ENCODE data around the gene KCNA10. TPM values are rescaled to one million over a fixed set of nuclear protein-coding genes. Genes with fewer than 3 reads are reported as not detected.

The KCNA10 gene
- total RNA-seq, 4 donors from 2014 or later = not detected

- 54 to 90% methylated on average over 2 to 11 of the region's 14 CpGs for WGBS, 2 donors (ENCODE audit: low coverage in 1 of 2)
- in situ Hi-C loops (cut with MboI; ENCODE audit: low pct_ligation_motif_present in 1 of 4, low pct_unique_long_range_greater_than_20kb in 1 of 4, low sequenced_read_pairs in 3 of 4) = no loop called here
These were observed 10.7 kb downstream of the KCNA10 start for GRCh38 chr1:110508028-110508940.

GRCh38 chr1:110506541-110506940 lies 12.4 kb downstream of the KCNA10 start:
- H3K4me3 ChIP-seq = no peak overlapping the region
- no peak for DNase-seq
- 76% methylated on average over 4 of the region's 4 CpGs; no CpG with 5 or more reads in 1 of the 2 donors for WGBS, 2 donors (ENCODE audit: low coverage in 1 of 2)
- no peak for TF ChIP-seq EP300 (IDR thresholded peaks at IDR 0.05; ENCODE audit: low read depth)
- TF ChIP-seq POLR2AphosphoS5 (IDR thresholded peaks at IDR 0.05) = no peak
- no peak for TF ChIP-seq CTCF (IDR thresholded peaks at IDR 0.05)
- TF ChIP-seq POLR2A (IDR thresholded peaks at IDR 0.05) = no peak
- intact Hi-C loops (cut with DNase I; ENCODE audit: low total_unique reads) = no loop called here
- no peak overlapping the region for H3K27ac ChIP-seq
- no peaks in the 10 kb centered on the region for H3K27me3 ChIP-seq
- no peaks in the 10 kb centered on the region for H3K9me3 ChIP-seq
- no peaks in the 10 kb centered on the region for H3K4me1 ChIP-seq
- in situ Hi-C loops (cut with MboI; ENCODE audit: low pct_ligation_motif_present in 1 of 4, low pct_unique_long_range_greater_than_20kb in 1 of 4, low sequenced_read_pairs in 3 of 4) = no loop called here
- no peaks in the 10 kb centered on the region for H3K36me3 ChIP-seq

More at GRCh38 chr1:110508028-110508940, 10.7 kb downstream of the KCNA10 start:
- intact Hi-C loops (cut with DNase I; ENCODE audit: low total_unique reads) = no loop called here
- H3K4me3 ChIP-seq = no peak overlapping the region
- DNase-seq = peak; percentile 27
- no peaks in the 10 kb centered on the region for H3K27me3 ChIP-seq
- H3K9me3 ChIP-seq = no peaks in the 10 kb centered on the region
- no peaks in the 10 kb centered on the region for H3K36me3 ChIP-seq
- H3K4me1 ChIP-seq = no peaks in the 10 kb centered on the region
- TF ChIP-seq EP300 (IDR thresholded peaks at IDR 0.05; ENCODE audit: low read depth) (no peak), POLR2AphosphoS5 (IDR thresholded peaks at IDR 0.05) (no peak), POLR2A (IDR thresholded peaks at IDR 0.05) (no peak), CTCF (IDR thresholded peaks at IDR 0.05) (no peak)
- no peak overlapping the region for H3K27ac ChIP-seq

GRCh38 chr1:110505596-110505995 lies 13.4 kb downstream of the KCNA10 start:
- H3K4me1 ChIP-seq = no peaks in the 10 kb centered on the region
- no peaks in the 10 kb centered on the region for H3K27me3 ChIP-seq
- H3K4me3 ChIP-seq = no peak overlapping the region
- 49 to 67% methylated on average over 1 to 3 of the region's 3 CpGs for WGBS, 2 donors (ENCODE audit: low coverage in 1 of 2)
- no peak overlapping the region for H3K27ac ChIP-seq
- H3K9me3 ChIP-seq = no peaks in the 10 kb centered on the region
- in situ Hi-C loops (cut with MboI; ENCODE audit: low pct_ligation_motif_present in 1 of 4, low pct_unique_long_range_greater_than_20kb in 1 of 4, low sequenced_read_pairs in 3 of 4) = no loop called here
- no peak for DNase-seq
- no peak for TF ChIP-seq POLR2A (IDR thresholded peaks at IDR 0.05)
- TF ChIP-seq POLR2AphosphoS5 (IDR thresholded peaks at IDR 0.05) = no peak
- no peak for TF ChIP-seq CTCF (IDR thresholded peaks at IDR 0.05)
- TF ChIP-seq EP300 (IDR thresholded peaks at IDR 0.05; ENCODE audit: low read depth) = no peak
- intact Hi-C loops (cut with DNase I; ENCODE audit: low total_unique reads) = no loop called here
- no peaks in the 10 kb centered on the region for H3K36me3 ChIP-seq

- intact Hi-C loops (cut with DNase I; ENCODE audit: low total_unique reads) = no loop called here
- Histone ChIP-seq H3K27ac (no peak overlapping the region), H3K9me3 (no peaks in the 10 kb centered on the region), H3K27me3 (no peaks in the 10 kb centered on the region), H3K36me3 (no peaks in the 10 kb centered on the region), H3K4me3 (no peak overlapping the region), H3K4me1 (no peaks in the 10 kb centered on the region)
- DNase-seq = no peak
- in situ Hi-C loops (cut with MboI; ENCODE audit: low pct_ligation_motif_present in 1 of 4, low pct_unique_long_range_greater_than_20kb in 1 of 4, low sequenced_read_pairs in 3 of 4) = no loop called here
- WGBS, 2 donors (ENCODE audit: low coverage in 1 of 2) = 79% methylated on average over 7 of the region's 7 CpGs; no CpG with 5 or more reads in 1 of the 2 donors
- TF ChIP-seq POLR2A (IDR thresholded peaks at IDR 0.05) (no peak), EP300 (IDR thresholded peaks at IDR 0.05; ENCODE audit: low read depth) (no peak), CTCF (IDR thresholded peaks at IDR 0.05) (no peak), POLR2AphosphoS5 (IDR thresholded peaks at IDR 0.05) (no peak)
These were observed 14.7 kb downstream of the KCNA10 start for GRCh38 chr1:110504226-110504625.

All from transverse colon (tissue), 4 donors.